NCI-H2107 (cell line): Measurements from ENCODE around the gene MCRIP2.

Experiments
- DNase-seq: peaks from one replicate; lab custom pipeline; 2025; lab: John Stamatoyannopoulos, UW

Gene MCRIP2

GRCh38 chr16:648071-648780, 6.6 kb downstream of the MCRIP2 start:
- no peak for DNase-seq

DNA sequence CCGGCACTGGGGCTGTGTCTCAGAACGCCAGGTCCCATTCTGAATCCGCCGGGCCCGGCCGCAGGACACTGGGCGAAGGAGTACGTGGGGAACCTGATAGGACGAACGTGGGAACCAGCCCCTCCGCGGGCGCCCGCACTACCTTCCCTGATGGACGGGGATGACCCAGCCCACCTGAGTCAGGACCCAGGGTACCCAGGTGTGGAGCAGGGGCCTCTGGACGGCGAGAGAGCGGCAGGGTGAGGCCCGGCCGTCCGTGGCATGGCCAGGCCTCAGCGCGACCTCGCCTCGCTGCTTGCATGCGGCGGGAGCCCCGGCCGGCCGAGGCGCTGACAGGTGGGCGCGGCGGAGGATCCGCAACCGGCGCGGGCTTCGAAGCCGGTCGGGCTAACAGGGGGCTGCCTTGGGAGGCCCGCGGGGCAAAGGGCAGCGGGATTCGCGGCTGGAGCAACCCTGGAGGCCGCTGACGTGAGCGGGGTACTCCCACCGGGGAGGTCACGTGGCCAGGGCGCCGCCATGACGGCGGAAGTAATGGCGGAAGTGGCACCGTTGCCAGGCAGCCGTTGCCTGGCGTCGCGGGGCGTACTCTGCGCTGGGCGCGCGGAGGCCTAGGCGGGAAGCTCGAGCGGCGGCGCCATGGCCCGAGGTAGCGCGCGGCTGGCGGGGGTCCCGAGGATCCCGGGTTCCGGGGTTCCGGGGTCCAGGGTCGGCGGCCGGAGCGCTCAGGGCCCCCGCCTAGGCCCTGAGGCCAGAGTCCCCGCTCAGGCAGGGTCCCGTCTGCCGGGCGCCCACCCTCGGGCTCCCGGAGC, 7.4 kb downstream of the MCRIP2 start, which contains the start of gene WDR90:
Gene WDR90, plus strand, starts transcription at position 585 of the 809 bp plus-strand sequence. Its CDS starts 52 bp downstream, at position 637.
- DNase-seq = peak; percentile 55

DNA sequence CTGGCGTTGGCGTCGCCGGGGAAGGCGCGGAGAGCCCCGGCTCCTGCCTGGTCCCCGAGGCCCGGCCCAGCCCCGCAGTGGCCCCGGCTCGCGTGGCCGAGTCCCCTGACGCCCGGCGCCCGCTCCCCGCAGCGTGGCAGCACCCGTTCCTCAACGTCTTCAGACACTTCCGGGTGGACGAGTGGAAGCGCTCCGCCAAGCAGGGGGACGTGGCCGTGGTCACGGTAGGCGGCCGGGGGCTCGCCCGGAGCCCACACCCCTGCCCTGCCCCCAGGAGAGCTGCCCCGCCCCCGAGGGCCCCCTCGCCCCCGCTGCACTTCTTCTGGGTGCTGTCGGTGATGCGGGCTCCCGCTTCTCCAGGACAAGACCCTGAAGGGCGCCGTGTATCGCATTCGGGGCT, 8.0 kb downstream of the MCRIP2 start:
- DNase-seq = no peak

DNA sequence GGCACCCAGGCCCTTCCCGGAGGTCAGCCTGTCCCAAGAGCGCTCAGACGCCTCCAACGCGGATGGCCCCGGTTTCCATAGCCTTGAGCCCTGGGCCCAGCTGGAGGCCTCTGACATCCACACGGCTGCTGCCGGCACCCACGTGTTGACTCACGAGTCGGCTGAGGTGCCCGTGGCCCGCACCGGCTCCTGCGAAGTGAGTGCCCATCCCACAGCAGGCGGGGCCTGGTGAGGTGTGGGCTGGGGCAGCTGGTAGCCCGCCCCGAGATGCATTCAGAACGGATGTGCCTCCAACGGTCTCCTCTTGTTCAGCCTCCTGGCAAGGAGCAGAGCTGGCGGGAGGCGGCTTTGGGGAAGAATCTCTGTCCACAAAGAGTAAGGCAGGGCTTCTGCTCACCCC, 10.2 kb downstream of the MCRIP2 start:
- no peak for DNase-seq

- DNase-seq = no peak
These were observed 11.1 kb downstream of the MCRIP2 start for GRCh38 chr16:652454-653305.

DNA sequence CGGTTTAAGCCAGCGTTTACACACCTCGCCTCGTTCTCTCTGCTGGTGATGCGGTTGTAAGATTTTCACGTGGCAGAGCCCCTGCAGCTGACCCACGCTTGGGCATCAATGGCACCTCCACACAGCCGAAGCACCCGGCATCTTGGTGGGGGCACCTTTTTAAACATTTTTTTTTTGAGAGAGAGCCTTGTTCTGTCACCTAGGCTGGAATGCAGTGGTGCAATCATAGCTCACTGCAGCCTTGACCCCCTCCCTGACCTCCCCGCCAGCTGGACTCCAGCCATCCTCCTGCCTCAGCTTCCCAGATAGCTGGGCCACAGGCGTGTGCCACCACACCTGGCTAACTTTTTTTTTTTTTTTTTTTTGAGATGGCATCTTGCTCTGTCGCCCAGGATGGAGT, 12.4 kb downstream of the MCRIP2 start:
- no peak for DNase-seq

DNA sequence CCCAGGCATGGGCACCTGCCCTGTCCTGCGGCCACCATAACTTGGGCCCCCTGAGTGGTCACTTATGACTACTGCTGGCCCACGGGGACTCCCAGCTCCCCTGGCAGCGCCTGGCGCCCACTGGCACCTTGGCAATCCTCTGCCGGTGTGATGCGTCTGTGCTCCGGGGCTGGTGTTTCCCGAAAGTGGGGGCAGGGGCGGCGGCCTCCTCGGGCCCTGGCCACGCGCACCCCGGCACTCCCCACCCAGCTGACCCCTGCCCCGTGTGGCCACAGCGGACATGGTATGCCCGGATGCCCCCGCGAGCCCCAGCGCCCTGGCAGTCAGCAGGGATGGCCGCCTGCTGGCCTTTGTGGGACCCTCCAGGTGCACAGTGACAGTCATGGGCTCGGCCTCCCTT, 15.9 kb downstream of the MCRIP2 start:
- DNase-seq = no peak

DNA sequence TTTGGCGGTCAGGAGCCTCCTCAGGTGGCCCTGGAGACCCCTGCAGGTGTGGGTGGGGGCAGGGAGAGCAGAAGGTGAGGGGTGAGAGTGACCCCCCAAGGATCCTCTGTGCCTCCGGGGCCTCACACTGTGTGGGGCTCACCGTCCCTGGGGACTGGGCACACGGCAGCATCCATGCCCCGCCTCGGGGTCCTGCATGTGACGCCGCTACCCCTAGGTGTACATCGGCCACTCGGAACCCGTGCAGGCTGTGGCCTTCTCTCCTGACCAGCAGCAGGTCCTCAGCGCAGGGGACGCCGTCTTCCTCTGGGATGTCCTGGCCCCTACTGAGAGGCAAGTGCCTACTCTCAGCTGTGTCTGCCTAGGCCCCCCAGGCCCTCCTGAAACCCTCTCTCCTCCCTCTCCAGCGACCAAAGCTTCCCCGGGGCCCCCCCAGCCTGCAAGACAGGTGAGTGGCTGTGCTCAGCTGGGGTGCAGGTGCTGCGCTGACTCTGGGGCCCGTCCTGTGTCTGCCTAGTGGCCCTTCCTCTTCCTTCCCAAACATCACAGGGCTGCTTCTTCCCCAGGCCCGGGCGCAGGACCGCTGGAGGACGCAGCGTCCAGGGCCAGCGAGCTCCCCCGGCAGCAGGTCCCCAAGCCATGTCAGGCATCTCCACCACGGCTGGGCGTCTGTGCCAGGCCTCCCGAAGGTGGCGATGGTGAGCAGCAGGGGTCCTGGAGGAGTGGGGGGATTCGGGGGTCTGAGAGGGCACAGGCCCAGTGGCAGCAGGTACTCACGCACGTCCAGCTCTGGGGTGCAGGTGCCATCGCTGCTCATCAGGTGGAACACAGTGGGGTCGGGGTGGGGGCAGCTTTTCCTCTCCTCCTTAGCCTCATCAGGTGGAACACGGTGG, 17.3 kb downstream of the MCRIP2 start:
- DNase-seq = no peak

- DNase-seq = no peak
These were observed 18.0 kb downstream of the MCRIP2 start for GRCh38 chr16:659618-660017.

DNA sequence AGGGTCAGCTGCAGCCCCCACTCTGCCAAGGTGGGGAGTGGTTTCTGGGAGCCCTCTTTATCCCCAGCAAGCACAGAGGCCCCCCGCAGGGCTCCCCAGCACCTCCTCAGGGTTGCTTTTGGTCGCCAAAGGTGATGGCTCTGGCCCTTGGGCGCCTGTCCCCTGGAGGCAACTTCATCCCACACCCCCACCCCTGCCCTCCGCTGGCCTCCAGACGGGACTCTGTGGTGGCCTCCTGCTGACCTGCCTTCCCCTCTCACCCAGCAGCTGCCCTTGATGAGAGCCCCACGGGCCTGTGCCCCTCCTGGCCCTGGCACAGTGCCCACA, 18.5 kb downstream of the MCRIP2 start:
- no peak for DNase-seq

DNA sequence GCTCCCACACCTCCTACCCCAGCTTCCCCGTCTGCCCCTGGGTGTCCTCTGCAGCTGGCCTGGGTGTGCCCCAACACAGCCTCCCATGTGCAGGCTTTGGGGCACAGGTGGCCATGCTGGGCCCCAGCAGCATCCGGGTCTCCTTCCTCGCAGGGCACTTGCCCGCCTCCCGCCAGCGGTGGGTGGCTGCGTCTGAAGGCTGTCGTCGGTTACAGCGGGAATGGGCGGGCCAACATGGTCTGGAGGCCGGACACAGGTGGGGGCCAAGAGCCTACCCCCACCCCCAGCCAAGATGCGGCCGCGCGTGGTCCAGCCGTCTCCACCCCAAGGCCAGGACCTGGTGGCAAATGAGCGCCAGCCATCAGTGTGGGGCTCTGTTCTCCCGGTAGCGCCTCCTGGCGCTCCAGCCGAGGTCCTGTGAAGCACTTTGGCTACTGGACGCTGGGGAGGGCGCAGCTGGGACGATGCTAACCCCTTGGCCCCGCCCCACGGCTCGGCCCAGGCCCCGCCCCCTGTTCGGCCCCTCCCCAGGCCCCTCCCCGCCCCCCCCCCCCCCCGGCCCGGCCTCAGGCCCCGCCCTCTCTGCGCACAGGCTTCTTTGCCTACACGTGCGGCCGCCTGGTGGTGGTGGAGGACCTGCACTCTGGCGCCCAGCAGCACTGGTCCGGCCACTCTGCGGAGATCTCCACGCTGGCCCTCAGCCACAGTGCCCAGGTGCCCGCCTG, 19.0 kb downstream of the MCRIP2 start:
- DNase-seq = no peak

- DNase-seq = no peak
These were observed 19.7 kb downstream of the MCRIP2 start for GRCh38 chr16:661184-661821.

DNA sequence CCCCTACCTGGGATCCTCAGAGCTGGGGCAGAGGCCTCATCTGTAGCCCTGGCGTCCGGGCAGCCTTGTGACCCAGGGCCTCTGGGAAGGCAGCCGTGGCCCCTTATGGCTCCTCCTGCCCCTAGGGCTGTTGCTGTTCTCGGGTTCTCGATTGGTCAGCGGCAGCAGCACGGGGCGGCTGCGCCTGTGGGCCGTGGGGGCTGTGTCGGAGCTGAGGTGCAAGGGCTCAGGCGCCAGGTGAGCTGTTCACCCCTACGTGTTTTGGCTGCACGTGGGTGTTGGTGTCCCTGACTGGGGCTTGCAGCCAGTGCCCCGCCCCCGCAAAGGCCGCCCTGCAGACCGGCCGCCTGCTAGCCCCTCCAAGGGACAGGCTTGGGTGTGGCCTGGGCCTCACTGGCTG, 20.5 kb downstream of the MCRIP2 start:
- no peak for DNase-seq

DNA sequence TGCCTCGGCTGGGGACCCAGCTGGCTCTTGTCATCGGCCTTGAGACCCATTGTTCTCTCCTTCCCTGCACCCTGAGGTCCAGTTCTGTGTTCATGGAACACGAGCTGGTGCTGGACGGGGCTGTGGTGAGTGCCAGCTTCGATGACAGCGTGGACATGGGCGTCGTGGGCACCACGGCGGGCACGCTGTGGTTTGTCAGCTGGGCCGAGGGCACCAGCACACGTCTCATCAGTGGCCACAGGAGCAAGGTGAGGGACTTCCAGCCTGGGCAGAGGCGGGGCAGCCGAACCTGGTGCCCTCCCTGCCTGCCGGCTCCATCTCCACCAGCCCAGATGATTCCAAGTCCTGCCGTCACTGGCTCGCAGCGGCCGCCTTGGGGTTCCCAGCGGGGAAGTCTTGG, 21.0 kb downstream of the MCRIP2 start:
- no peak for DNase-seq

- no peak for DNase-seq
These were observed 24.9 kb downstream of the MCRIP2 start for GRCh38 chr16:666572-666971.

- no peak for DNase-seq
These were observed 25.6 kb downstream of the MCRIP2 start for GRCh38 chr16:667113-667779.

DNA sequence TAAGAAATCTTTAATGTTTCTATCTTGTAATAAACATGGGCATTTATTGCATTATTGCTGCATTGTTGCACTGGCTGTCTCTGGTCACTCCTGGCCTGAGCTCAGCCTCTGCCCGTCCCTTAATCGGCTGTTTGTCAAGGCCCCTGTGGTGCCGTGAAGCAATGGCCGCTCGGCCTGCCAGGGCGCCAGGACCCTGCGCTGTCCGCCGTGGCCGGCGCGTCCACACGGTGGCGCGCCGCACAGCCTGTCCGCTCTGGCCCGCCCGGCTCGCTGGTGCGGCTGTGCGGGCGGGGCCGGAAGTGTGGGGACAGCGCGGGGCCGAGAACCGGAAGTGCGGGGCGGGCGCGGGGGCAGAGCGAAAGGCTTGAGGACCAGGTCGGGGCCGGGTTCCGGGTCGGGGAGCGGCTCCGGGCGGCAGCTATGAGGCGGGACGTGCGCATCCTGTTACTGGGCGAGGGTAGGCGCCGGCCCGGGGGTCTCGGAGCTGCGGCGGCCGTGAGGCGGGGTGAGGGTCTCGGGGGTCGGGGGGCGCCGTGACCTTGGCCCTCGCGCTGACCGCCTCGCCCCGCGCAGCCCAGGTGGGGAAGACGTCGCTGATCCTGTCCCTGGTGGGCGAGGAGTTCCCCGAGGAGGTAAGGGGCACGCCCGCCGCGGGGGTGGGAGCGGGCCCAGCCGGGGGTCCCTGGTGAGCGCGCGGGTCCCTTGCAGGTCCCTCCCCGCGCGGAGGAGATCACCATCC, 26.3 kb downstream of the MCRIP2 start, which contains the start of gene RHOT2:
Gene RHOT2, plus strand, starts transcription at position 353 of the 739 bp plus-strand sequence. Its CDS starts 68 bp downstream, at position 421.
- DNase-seq = peak; percentile 84

- DNase-seq = no peak
These were observed 27.0 kb downstream of the MCRIP2 start for GRCh38 chr16:668519-669171.
